ENCODE data around the gene MORC3.

The MORC3 gene

DNA sequence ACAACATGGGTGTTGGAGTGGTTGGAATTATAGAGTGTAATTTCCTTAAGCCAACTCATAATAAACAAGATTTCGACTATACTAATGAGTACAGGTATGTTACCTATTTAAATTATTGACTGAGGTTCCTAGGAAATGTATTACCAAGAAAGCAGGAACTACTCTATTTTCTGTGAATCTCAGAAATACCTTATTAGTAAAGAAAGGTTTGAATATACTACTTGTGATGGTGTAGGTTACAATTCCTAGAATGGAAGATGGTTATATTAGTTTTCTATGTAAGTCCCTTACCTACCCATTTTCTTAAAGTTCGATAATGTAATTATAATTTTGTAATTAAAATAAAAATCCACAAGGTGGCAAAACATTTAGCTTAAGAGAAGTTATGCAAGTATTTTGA is 29.3 kb downstream of the MORC3 start:
- H3K36me3 ChIP-seq (ENCODE audit: control insufficient read depth in 2 of 2, insufficient read depth in 1 of 2, low read length in 2 of 2), result peaks cover 76 to 77% of the 10 kb centered on the region in 2 experiments
- no peak overlapping the region for H3K4me3 ChIP-seq (ENCODE audit: low read depth, low read length)

DNA sequence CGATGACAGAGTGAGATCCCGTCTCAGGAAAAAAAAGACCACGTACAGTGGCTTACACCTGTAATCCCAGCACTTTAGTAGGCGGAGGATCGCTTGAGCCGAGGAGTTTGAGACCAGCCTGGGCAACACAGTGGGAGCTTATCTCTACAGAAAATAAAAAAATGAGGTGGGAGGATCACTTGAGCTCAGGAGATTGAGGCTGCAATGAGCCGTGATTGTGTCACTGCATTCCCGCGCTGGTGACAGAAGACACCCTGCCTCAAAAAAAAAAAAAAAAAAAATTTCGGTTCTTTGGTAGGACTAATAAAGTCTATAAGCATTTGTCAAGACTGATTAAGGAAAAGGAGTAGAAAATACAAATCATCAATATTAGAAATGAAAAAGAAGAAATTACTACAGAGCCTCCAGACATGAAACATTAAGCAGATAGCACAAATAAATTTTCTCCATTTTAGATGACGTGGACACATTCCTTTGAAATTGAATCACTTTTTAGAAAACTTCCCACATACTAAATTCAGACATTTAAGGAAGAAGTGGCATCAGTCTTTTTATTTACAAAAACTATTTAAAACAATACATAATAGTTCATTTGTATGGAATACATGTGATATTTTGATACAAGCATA is 30.4 kb downstream of the MORC3 start:
- CTCF ChIA-PET, result interaction anchor here (0.6 to 1.6 kb wide), 5 partner anchors 13 to 498 kb away, joined by 3 to 6 read pairs (median 3); no protein-coding TSS in a partner anchor
- TF ChIP-seq, protein P1, sequence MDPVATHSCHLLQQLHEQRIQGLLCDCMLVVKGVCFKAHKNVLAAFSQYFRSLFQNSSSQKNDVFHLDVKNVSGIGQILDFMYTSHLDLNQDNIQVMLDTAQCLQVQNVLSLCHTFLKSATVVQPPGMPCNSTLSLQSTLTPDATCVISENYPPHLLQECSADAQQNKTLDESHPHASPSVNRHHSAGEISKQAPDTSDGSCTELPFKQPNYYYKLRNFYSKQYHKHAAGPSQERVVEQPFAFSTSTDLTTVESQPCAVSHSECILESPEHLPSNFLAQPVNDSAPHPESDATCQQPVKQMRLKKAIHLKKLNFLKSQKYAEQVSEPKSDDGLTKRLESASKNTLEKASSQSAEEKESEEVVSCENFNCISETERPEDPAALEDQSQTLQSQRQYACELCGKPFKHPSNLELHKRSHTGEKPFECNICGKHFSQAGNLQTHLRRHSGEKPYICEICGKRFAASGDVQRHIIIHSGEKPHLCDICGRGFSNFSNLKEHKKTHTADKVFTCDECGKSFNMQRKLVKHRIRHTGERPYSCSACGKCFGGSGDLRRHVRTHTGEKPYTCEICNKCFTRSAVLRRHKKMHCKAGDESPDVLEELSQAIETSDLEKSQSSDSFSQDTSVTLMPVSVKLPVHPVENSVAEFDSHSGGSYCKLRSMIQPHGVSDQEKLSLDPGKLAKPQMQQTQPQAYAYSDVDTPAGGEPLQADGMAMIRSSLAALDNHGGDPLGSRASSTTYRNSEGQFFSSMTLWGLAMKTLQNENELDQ (tag by site-specific recombination; IDR thresholded peaks at IDR 0.05; ENCODE audit: low read depth), result no peak
- TF ChIP-seq ZNF701 (tag by site-specific recombination; IDR thresholded peaks at IDR 0.05), result no peak
- peak; percentile 84 for TF ChIP-seq EGR2 (tag by site-specific recombination; IDR thresholded peaks at IDR 0.05; ENCODE audit: low read depth)
- TF ChIP-seq ZSCAN16 (tag by site-specific recombination; IDR thresholded peaks at IDR 0.05), result no peak
- TF ChIP-seq, protein P2, sequence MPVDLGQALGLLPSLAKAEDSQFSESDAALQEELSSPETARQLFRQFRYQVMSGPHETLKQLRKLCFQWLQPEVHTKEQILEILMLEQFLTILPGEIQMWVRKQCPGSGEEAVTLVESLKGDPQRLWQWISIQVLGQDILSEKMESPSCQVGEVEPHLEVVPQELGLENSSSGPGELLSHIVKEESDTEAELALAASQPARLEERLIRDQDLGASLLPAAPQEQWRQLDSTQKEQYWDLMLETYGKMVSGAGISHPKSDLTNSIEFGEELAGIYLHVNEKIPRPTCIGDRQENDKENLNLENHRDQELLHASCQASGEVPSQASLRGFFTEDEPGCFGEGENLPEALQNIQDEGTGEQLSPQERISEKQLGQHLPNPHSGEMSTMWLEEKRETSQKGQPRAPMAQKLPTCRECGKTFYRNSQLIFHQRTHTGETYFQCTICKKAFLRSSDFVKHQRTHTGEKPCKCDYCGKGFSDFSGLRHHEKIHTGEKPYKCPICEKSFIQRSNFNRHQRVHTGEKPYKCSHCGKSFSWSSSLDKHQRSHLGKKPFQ (tag by site-specific recombination; IDR thresholded peaks at IDR 0.05), result no peak
- TF ChIP-seq ZFHX2 (tag by site-specific recombination; conservative IDR thresholded peaks at IDR 0.05), result peak; percentile 83
- Histone ChIP-seq H3K4me1 (ENCODE audit: control insufficient read depth, insufficient read depth, low read length) (no peaks in the 10 kb centered on the region), H3K27ac (ENCODE audit: extremely low read depth, low read depth, low read length) (no peak overlapping the region), H3K9me3 (ENCODE audit: control insufficient read depth, insufficient read depth, low read depth, low read length) (no peaks in the 10 kb centered on the region), H3K36me3 (ENCODE audit: control insufficient read depth in 2 of 2, insufficient read depth in 1 of 2, low read length in 2 of 2) (peaks cover 67 to 79% of the 10 kb centered on the region in 2 experiments), H3K4me3 (ENCODE audit: low read depth, low read length) (no peak overlapping the region)
- POLR2A ChIA-PET, result no interaction called here

More for the DNA sequence above, 29.3 kb downstream of the MORC3 start:
- Histone ChIP-seq H3K4me1 (ENCODE audit: control insufficient read depth, insufficient read depth, low read length) (no peaks in the 10 kb centered on the region), H3K9me3 (ENCODE audit: control insufficient read depth, insufficient read depth, low read depth, low read length) (no peaks in the 10 kb centered on the region), H3K27ac (ENCODE audit: extremely low read depth, low read depth, low read length) (no peak overlapping the region)
- CTCF ChIA-PET, result interaction anchor here (0.6 to 1.6 kb wide), 5 partner anchors 19 to 197 kb away, joined by 3 to 6 read pairs (median 3); no protein-coding TSS in a partner anchor
- TF ChIP-seq ZNF843 (tag by site-specific recombination; IDR thresholded peaks at IDR 0.05) (no peak), SP2 (tag by site-specific recombination; IDR thresholded peaks at IDR 0.05) (no peak), ZNF341 (tag by site-specific recombination; IDR thresholded peaks at IDR 0.05; ENCODE audit: low read depth) (no peak), ZNF391 (tag by site-specific recombination; IDR thresholded peaks at IDR 0.05; ENCODE audit: borderline replicate concordance, low read depth) (no peak), SCRT2 (tag by site-specific recombination; IDR thresholded peaks at IDR 0.05) (no peak), ZNF140 (tag by site-specific recombination; IDR thresholded peaks at IDR 0.05) (no peak), TCF7L2 (IDR thresholded peaks at IDR 0.05; ENCODE audit: borderline replicate concordance, low read depth, low read length) (no peak)
- TF ChIP-seq, protein P3, sequence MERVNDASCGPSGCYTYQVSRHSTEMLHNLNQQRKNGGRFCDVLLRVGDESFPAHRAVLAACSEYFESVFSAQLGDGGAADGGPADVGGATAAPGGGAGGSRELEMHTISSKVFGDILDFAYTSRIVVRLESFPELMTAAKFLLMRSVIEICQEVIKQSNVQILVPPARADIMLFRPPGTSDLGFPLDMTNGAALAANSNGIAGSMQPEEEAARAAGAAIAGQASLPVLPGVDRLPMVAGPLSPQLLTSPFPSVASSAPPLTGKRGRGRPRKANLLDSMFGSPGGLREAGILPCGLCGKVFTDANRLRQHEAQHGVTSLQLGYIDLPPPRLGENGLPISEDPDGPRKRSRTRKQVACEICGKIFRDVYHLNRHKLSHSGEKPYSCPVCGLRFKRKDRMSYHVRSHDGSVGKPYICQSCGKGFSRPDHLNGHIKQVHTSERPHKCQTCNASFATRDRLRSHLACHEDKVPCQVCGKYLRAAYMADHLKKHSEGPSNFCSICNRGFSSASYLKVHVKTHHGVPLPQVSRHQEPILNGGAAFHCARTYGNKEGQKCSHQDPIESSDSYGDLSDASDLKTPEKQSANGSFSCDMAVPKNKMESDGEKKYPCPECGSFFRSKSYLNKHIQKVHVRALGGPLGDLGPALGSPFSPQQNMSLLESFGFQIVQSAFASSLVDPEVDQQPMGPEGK (tag by site-specific recombination; IDR thresholded peaks at IDR 0.05), result no peak
- POLR2A ChIA-PET, result no interaction called here
